RWPE2 (cell line): ENCODE measurements around the gene ELK3.

Source experiments
- ATAC-seq: fragments of 200-7000 bp; cut with Tn5 transposase; 3 replicates; pipeline ENCODE4 v1.9.1; 2021; ENCODE audit warnings: low read depth
- DNase-seq: peaks from one replicate; pipeline ENCODE4 v3.0.0-alpha.2; 2020; ENCODE audit warnings: low spot score
- H3K27ac ChIP-seq: fragments of 450-650 bp; 2 replicates; pipeline ENCODE4 v1.5.1; 2017; ENCODE audit warnings: mild to moderate bottlenecking; ENCODE audit not compliant: poor library complexity, severe bottlenecking
- H3K27me3 ChIP-seq: fragments of 250-450 bp; sonication (Bioruptor Pico); 2 replicates; pipeline ENCODE4 v1.5.1; 2021; ENCODE audit warnings: mild to moderate bottlenecking, moderate library complexity; ENCODE audit not compliant: insufficient read depth, poor library complexity, severe bottlenecking
- H3K36me3 ChIP-seq: fragments of 250-450 bp; sonication (Bioruptor Pico); 2 replicates; pipeline ENCODE4 v1.5.1; 2020; ENCODE audit warnings: low read depth, mild to moderate bottlenecking, moderate library complexity
- H3K4me1 ChIP-seq: fragments of 250-450 bp; sonication (Bioruptor Pico); 2 replicates; pipeline ENCODE4 v1.5.1; 2021; ENCODE audit warnings: mild to moderate bottlenecking, moderate library complexity; ENCODE audit not compliant: insufficient read depth, poor library complexity, severe bottlenecking
- H3K4me3 ChIP-seq: fragments of 250-450 bp; sonication (Bioruptor Pico); 2 replicates; pipeline ENCODE4 v1.5.1; 2021; ENCODE audit warnings: mild to moderate bottlenecking, moderate library complexity; ENCODE audit not compliant: severe bottlenecking
- H3K9me3 ChIP-seq: fragments of 250-450 bp; sonication (Bioruptor Pico); 2 replicates; pipeline ENCODE4 v1.5.1; 2021; ENCODE audit warnings: mild to moderate bottlenecking, moderate library complexity; ENCODE audit not compliant: severe bottlenecking
- CTCF ChIP-seq: fragments of 450-650 bp; IDR thresholded peaks from one replicate; pipeline ENCODE4 v1.5.1; 2017; ENCODE audit warnings: mild to moderate bottlenecking, moderate library complexity; ENCODE audit not compliant: poor library complexity, severe bottlenecking

The ELK3 gene

GRCh38 chr12:96212456-96213375 is 18.5 kb downstream of the ELK3 start:
- no peak for ATAC-seq
- peak; percentile 9 for DNase-seq
- Histone ChIP-seq H3K27me3 (no peaks in the 10 kb centered on the region), H3K27ac (peak overlapping the region; percentile 100), H3K4me3 (no peak overlapping the region), H3K36me3 (peaks cover 52% of the 10 kb centered on the region), H3K4me1 (peaks cover 81% of the 10 kb centered on the region), H3K9me3 (no peaks in the 10 kb centered on the region)
- TF ChIP-seq CTCF = no peak

GRCh38 chr12:96213869-96214268 is 19.7 kb downstream of the ELK3 start:
- peak overlapping the region; percentile 100 for H3K27ac ChIP-seq
- no peak overlapping the region for H3K4me3 ChIP-seq
- peaks cover 52% of the 10 kb centered on the region for H3K36me3 ChIP-seq
- H3K4me1 ChIP-seq = peaks cover 81% of the 10 kb centered on the region
- H3K9me3 ChIP-seq = no peaks in the 10 kb centered on the region
- TF ChIP-seq CTCF = no peak
- H3K27me3 ChIP-seq = no peaks in the 10 kb centered on the region
- DNase-seq (no peak), ATAC-seq (peak; percentile 33; the same call in 2 of the 3 replicates)

DNA sequence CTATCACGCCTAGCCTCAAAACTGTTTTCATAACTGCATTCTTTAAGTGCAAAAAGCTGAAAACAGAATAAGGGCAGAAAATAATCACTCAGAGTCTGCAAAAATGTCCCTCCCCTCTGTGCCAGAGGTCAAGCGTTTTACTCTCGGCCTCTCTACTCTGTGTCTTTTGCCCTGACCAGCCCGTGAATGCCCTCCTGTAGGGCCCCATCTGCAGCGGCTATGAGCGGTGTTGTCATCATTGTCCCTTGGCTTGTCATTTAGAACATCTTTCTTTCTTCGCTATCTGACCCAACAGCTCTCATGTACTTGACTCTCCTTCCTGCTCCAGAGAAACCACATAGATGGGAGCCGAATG is 21.7 kb downstream of the ELK3 start:
- no peak for ATAC-seq

GRCh38 chr12:96218989-96219678 is 25.0 kb downstream of the ELK3 start:
- Histone ChIP-seq H3K27ac (peak overlapping the region; percentile 100), H3K4me3 (peak overlapping the region; percentile 15), H3K4me1 (peaks cover 66% of the 10 kb centered on the region), H3K9me3 (no peaks in the 10 kb centered on the region), H3K27me3 (no peaks in the 10 kb centered on the region), H3K36me3 (peaks cover 45% of the 10 kb centered on the region)
- peak; percentile 49 for DNase-seq
- ATAC-seq = peak; percentile 26
- no peak for TF ChIP-seq CTCF

More for the DNA sequence above, 21.7 kb downstream of the ELK3 start:
- Histone ChIP-seq H3K4me1 (peaks cover 82% of the 10 kb centered on the region), H3K27me3 (no peaks in the 10 kb centered on the region), H3K27ac (peak overlapping the region; percentile 100), H3K36me3 (peaks cover 48% of the 10 kb centered on the region), H3K9me3 (no peaks in the 10 kb centered on the region), H3K4me3 (no peak overlapping the region)
- no peak for TF ChIP-seq CTCF
- peak; percentile 23 for DNase-seq
